HG03442 (cell line): ENCODE results near the gene SCN5A.

Source experiments
- ATAC-seq: cut with Tn5 transposase; IDR thresholded peaks from one replicate; pipeline ENCODE4 v1.9.1; 2021; ENCODE audit warnings: mild to moderate bottlenecking, moderate library complexity; ENCODE audit not compliant: unreplicated experiment

SCN5A gene

DNA sequence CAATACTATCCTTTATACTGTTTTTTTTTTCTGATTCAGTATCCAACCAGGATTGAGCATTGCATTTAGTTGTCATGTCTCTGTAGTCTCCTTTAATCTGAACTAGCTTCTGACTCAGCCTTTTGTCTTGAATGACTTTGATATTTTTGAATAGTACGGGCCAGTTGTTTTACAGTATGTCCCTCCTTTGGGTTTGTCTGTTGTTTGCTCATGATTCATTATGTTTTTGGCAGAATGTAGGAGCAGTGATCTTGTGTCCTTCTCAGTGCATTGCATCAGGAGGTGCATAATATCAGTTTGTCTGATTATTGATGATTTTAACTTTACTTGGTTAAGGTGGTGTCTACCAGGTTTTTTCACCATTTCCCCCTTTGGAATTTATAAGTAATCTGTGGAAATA lies 132.8 kb downstream of the SCN5A start:
- ATAC-seq: no peak

DNA sequence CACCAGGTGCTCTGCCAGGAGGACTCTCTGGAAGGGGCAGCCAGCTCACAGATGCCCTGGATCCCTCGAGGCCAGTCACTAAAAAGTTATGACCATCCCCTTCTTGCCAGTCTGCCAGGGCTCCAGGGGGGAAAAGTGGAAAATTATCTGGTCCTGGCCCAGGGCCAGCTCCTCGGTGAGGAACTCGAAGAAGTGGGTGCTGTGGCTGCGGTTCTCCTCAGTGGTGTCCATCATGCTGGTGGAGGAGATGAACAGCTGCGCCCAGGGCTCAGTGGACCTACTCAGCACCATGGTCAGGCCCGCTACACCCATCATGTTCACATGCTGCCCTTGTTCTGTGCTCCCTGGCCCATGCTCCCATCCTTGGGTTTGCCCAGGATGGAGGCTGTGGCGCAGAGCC lies 134.1 kb downstream of the SCN5A start:
- no peak for ATAC-seq

- ATAC-seq: no peak
Observed at GRCh38 chr3:38511546-38511945, 137.9 kb downstream of the SCN5A start.

DNA sequence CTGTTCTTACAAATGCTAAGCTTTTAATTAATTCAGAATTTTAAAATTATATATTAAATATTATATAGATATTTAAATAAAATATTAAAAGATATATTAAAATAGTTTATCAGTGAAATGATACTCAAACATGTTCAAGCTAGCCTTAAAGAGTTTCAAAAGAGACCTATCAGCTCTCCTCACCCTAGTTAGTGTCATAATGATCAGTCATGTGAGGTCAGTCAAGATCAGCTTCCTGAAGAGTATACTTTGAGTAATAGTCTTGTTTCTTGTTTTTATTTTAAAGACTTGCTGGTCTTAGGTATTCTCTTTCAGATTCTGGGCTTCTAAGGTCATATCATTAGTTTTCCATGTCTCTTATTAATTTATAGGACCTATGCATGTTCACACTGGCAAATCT lies 138.9 kb downstream of the SCN5A start:
- ATAC-seq: no peak

DNA sequence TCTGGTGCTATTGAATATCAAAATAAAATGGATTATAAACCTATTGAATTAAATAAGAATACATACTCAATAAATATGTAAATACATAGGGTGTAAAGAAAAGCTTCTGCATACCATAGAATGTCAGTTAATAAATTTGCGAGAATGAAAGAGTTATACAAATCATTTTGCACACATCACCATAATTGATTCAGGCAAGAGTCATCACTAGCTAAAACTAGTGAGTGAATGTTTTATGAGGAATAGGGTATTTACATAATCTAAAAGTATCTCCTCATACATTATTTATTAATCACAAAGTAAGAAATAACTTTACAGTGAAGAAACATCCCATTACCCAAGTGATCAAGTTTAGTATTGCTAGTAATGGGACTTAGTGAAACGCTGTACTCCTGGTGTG lies 139.8 kb downstream of the SCN5A start:
- ATAC-seq: no peak

- peak; percentile 99 for ATAC-seq
Observed at GRCh38 chr3:38507120-38507519, 142.4 kb downstream of the SCN5A start.

DNA sequence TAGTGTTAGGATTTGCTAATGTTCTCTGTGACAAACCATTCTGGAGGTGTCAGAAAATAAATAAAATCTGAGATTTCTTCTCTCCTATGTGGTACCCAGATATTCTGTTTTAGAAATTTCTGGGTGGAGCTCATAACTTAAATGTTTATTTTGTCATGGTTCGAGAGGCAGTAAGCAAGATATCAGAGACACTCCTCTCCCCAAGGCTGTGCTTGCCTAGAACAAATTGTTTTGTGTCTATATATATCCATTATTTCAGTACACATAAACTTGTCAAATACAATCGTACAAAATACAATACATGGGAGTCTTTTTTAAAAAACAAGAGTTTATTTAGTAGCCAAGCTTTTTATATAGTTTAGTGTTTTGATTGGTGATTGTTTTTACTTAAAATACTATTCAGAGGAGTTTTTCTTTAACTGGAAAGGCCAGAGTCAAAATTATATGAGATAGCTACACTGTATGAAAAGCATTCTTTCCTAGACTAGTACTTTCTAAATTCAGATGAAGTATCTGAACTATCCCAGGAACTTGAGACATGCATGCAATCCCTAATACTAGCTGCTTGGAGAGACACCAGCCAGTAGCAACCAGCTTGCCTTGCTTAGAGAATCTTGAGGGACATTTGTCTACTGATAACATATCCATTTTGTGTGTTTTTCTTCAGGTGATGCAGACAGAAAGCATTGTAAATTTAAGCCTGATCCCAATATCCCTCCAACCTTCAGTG lies 148.6 kb downstream of the SCN5A start:
- ATAC-seq: no peak
